GM12801 (cell line): Measurements from ENCODE around the gene DUSP2.

ENCODE experiments used
- TF ChIP-seq, protein P1 (sequence below): IDR thresholded peaks from one replicate; pipeline ENCODE4 v1.5.1; 2011; ENCODE audit warnings: control low read depth; ENCODE audit not compliant: insufficient read length; ENCODE audit errors: extremely low read depth

The DUSP2 gene

GRCh38 chr2:96111257-96111640, 34.0 kb downstream of the DUSP2 start:
- TF ChIP-seq, protein P1, sequence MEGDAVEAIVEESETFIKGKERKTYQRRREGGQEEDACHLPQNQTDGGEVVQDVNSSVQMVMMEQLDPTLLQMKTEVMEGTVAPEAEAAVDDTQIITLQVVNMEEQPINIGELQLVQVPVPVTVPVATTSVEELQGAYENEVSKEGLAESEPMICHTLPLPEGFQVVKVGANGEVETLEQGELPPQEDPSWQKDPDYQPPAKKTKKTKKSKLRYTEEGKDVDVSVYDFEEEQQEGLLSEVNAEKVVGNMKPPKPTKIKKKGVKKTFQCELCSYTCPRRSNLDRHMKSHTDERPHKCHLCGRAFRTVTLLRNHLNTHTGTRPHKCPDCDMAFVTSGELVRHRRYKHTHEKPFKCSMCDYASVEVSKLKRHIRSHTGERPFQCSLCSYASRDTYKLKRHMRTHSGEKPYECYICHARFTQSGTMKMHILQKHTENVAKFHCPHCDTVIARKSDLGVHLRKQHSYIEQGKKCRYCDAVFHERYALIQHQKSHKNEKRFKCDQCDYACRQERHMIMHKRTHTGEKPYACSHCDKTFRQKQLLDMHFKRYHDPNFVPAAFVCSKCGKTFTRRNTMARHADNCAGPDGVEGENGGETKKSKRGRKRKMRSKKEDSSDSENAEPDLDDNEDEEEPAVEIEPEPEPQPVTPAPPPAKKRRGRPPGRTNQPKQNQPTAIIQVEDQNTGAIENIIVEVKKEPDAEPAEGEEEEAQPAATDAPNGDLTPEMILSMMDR = no peak

DNA sequence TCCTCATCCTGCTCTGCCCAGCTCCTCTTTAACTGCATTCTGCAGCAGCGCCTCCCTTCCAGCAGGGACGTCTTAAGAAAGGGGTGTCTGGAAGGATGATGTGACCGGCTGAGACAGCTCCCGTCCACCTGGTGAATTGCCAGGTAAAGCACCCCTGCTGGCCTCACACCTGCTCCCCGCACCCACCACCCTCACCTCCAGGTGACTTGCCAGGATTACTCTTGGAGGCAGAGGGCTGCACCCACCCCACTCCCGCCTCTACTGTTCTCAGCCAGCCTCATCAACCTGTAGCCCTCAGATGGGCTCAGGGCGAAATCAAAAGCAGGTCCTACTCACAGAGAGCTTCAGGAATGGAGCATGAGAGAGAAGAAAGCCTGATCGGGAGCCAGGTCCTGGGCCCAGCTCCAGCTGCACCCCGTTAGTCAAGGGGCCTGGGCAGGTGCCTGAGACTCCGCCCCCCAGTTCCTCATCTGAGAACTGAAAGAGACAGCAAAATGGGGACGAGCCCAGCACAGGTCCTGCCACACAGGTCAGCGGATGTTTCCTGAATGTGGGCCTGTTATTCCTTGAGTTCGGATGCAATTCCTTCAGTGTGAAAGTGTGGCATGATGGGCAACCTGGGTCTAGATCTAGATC, 34.5 kb downstream of the DUSP2 start:
- TF ChIP-seq, protein P1 = no peak

- TF ChIP-seq, protein P1 = no peak
These were observed 35.2 kb downstream of the DUSP2 start for GRCh38 chr2:96109931-96110511.

- TF ChIP-seq, protein P1 = no peak
These were observed 35.9 kb downstream of the DUSP2 start for GRCh38 chr2:96109361-96109680.

GRCh38 chr2:96108541-96109360, 36.5 kb downstream of the DUSP2 start:
- TF ChIP-seq, protein P1 = no peak

DNA sequence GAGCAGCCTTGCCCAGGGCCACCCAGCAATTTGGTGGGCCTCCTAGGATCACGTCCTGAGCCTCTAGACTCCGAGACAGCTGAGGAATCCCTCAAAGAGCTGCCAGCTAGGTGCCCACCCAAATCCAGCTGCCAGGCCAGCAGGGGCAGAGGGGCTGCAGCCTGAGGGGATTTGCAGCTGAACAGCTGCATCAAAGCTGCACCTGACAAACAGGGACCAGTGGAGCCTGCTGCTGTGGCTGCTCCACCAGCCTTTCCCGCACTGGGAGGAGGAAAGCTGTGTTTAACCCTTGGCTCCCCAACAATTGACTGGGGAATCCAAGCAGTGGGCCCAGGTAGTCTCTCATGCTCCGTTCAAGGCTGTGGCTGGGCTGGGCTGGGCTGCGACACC, 37.1 kb downstream of the DUSP2 start:
- TF ChIP-seq, protein P1 = no peak

DNA sequence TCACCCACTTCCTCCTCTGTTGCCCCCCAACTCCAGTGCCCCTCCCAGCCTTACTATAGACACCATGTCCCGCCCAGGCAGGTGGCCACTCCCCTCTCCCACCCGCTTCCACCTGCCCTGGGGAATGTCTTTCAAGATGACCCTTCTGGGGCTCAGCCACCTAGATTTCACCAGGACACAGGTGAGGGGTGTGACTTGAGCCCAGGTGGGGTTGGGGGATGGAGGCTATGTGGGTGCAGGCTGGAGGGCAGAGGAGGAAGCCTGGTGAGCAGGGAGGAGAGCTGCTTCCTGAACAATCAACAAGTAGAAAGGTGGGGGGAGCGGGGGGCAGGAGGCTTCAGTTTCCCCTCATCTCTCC, 37.6 kb downstream of the DUSP2 start:
- TF ChIP-seq, protein P1 = no peak
